CD4-positive, alpha-beta T cell (primary cell): ENCODE results near the gene SMC2. TPM values are rescaled to one million over a fixed set of nuclear protein-coding genes. Genes with fewer than 3 reads are reported as not detected.

ENCODE experiments used
- ATAC-seq: fragments of 200-7000 bp; cut with Tn5 transposase; one replicate; pipeline ENCODE4 v1.10.0; 2022; ENCODE audit warnings: mild to moderate bottlenecking; ENCODE audit not compliant: poor library complexity
- CTCF ChIA-PET: fragments of 350-600 bp; sonication (Branson Sonifier 250); formaldehyde crosslinking; loops from one replicate; lab custom pipeline; 2021; ENCODE audit warnings: antibody characterized with exemption, inconsistent platforms; lab: Charles Lee
- POLR2A ChIA-PET: fragments of 350-600 bp; sonication (Branson Sonifier 250); formaldehyde crosslinking; loops from one replicate; lab custom pipeline; 2021; ENCODE audit warnings: antibody characterized with exemption, inconsistent platforms; lab: Charles Lee
- DNase-seq, 14 experiments: peaks; one replicate each; pipeline ENCODE4 v3.0.0-alpha.2; 2013 to 2020; ENCODE audit warnings: mixed read lengths in 2 of 14
- H3K27ac ChIP-seq, 2 donors: one replicate each; pipeline versions ENCODE4 v1.5.1 to v1.7.0; 2013; ENCODE audit warnings: low read length in 2 of 2, low read depth in 1 of 2, mild to moderate bottlenecking in 1 of 2
- H3K27me3 ChIP-seq, 2 experiments: 1 replicate in 1 of 2; 2 replicates in 1 of 2; pipeline versions ENCODE4 v1.6.1 to v1.7.0; 2013; ENCODE audit warnings: low read length in 2 of 2, control low read depth in 1 of 2, mild to moderate bottlenecking in 1 of 2, moderate library complexity in 1 of 2; ENCODE audit not compliant: insufficient read depth in 2 of 2, control insufficient read depth in 1 of 2
- H3K36me3 ChIP-seq: one replicate; pipeline ENCODE4 v1.6.1; 2013; ENCODE audit warnings: low read length, control low read depth; ENCODE audit not compliant: insufficient read depth
- H3K4me1 ChIP-seq: one replicate; pipeline ENCODE4 v1.6.1; 2013; ENCODE audit warnings: low read length, control low read depth; ENCODE audit not compliant: insufficient read depth
- H3K4me3 ChIP-seq: one replicate; pipeline ENCODE4 v1.5.1; 2013; ENCODE audit warnings: mild to moderate bottlenecking, low read length, moderate library complexity
- H3K9me3 ChIP-seq, 2 experiments: 1 replicate in 1 of 2; 2 replicates in 1 of 2; pipeline versions ENCODE4 v1.6.1 to v1.7.0; 2013; ENCODE audit warnings: low read length in 2 of 2, mild to moderate bottlenecking in 2 of 2, control low read depth in 1 of 2, moderate library complexity in 1 of 2; ENCODE audit not compliant: control insufficient read depth in 1 of 2, insufficient read depth in 1 of 2
- H3K27ac Mint-ChIP-seq: one replicate; pipeline ENCODE4 v1.8.0; 2020; ENCODE audit warnings: mixed read lengths
- H3K27me3 Mint-ChIP-seq: one replicate; pipeline ENCODE4 v1.8.0; 2021; ENCODE audit warnings: mixed read lengths
- H3K36me3 Mint-ChIP-seq: one replicate; pipeline ENCODE4 v1.8.0; 2021; ENCODE audit warnings: low read depth, mixed read lengths
- H3K4me1 Mint-ChIP-seq: one replicate; pipeline ENCODE4 v1.8.0; 2021; ENCODE audit warnings: low read depth, mixed read lengths
- H3K4me3 Mint-ChIP-seq: one replicate; pipeline ENCODE4 v1.8.0; 2020; ENCODE audit warnings: mild to moderate bottlenecking, mixed read lengths
- H3K9me3 Mint-ChIP-seq: one replicate; pipeline ENCODE4 v1.8.0; 2020; ENCODE audit warnings: mixed read lengths
- intact Hi-C, 2 experiments: fragments of 100-400 bp; cut with DNase I in 1 of 2; cut with micrococcal nuclease in 1 of 2; formaldehyde crosslinking; loops; one replicate each; pipeline versions ENCODE4 v1.15.1 to v1.9.0; 2023 to 2025; cut with DNase I, micrococcal nuclease
- total RNA-seq, 174 experiments: library from RNA in 2 of 174; stranded (reverse) in 2 of 174; gene quantifications; one replicate each; pipeline ENCODE4 v1.2.3 and lab custom pipeline; 2021 to 2026
- TF ChIP-seq, protein P1 (sequence below): fragments of 200-600 bp; IDR thresholded peaks from one replicate; pipeline ENCODE4 v1.8.0; 2022; ENCODE audit warnings: antibody characterized with exemption, mild to moderate bottlenecking

SMC2 gene
- total RNA-seq, 2 experiments from 2014 or later, result 2.6 to 2.9 TPM

DNA sequence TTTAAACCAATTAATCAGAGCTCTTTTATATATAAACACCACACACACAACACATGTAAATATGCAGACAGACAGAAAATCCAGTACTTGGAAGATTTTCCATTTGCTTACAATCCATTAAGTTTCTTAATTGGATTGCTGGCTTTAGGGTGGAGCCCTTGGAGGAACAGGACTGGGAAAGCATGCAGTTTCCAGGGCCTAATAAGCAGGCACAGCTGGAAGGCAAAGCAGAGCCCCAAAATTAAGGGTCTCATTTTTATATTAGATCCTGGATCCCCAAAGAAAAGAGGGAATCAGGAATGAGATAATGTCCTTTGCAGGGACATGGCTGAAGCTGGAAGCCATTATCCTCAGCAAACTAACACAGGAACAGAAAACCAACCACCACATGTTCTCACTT is 13.1 kb upstream of the SMC2 start:
- Histone ChIP-seq H3K27ac (no peak overlapping the region), H3K9me3 (peaks cover 0 to 15% of the 10 kb centered on the region in 2 experiments), H3K36me3 (no peaks in the 10 kb centered on the region), H3K4me1 (no peaks in the 10 kb centered on the region), H3K27me3 (peaks cover 4 to 7% of the 10 kb centered on the region in 2 experiments), H3K4me3 (no peak overlapping the region)
- Mint-ChIP-seq H3K4me3 (no peak overlapping the region), H3K27me3 (peaks cover 45% of the 10 kb centered on the region), H3K9me3 (peaks cover 6% of the 10 kb centered on the region), H3K27ac (no peak overlapping the region), H3K36me3 (peaks cover 9% of the 10 kb centered on the region), H3K4me1 (no peaks in the 10 kb centered on the region)
- ATAC-seq (no peak), DNase-seq (no peak)
- TF ChIP-seq, protein P1, sequence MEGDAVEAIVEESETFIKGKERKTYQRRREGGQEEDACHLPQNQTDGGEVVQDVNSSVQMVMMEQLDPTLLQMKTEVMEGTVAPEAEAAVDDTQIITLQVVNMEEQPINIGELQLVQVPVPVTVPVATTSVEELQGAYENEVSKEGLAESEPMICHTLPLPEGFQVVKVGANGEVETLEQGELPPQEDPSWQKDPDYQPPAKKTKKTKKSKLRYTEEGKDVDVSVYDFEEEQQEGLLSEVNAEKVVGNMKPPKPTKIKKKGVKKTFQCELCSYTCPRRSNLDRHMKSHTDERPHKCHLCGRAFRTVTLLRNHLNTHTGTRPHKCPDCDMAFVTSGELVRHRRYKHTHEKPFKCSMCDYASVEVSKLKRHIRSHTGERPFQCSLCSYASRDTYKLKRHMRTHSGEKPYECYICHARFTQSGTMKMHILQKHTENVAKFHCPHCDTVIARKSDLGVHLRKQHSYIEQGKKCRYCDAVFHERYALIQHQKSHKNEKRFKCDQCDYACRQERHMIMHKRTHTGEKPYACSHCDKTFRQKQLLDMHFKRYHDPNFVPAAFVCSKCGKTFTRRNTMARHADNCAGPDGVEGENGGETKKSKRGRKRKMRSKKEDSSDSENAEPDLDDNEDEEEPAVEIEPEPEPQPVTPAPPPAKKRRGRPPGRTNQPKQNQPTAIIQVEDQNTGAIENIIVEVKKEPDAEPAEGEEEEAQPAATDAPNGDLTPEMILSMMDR, result no peak
- POLR2A ChIA-PET, result no interaction called here
- CTCF ChIA-PET, result no interaction called here
- intact Hi-C loops, result no loop called here

DNA sequence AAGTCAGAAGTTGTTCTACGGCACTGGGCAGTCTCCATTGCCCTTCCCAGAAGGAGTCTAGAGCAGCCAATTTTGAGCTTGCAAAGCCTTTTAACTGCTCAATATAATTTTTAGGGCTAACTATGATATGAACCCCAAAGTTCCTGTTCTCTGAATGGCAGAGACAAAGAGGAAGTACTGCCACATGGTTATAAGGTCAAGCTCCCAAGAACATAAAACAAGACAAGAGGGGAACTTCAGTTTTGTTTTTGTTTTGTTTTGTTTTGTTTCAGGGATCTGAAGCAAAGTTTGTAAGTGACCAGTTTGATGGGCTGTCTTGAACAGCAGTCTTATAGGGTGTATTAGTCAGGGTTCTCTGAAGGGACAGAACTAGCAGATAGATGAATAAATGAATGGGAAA is 11.9 kb upstream of the SMC2 start:
- H3K4me3 ChIP-seq, result no peak overlapping the region
- H3K27ac ChIP-seq, result no peak overlapping the region
- intact Hi-C loops, result no loop called here
- no peaks in the 10 kb centered on the region for H3K36me3 ChIP-seq
- CTCF ChIA-PET, result no interaction called here
- DNase-seq, result no peak
- TF ChIP-seq, protein P1, result no peak
- H3K27me3 ChIP-seq, result no peaks in the 10 kb centered on the region
- H3K4me1 Mint-ChIP-seq, result no peaks in the 10 kb centered on the region
- H3K27ac Mint-ChIP-seq, result no peak overlapping the region
- peaks cover 9% of the 10 kb centered on the region for H3K36me3 Mint-ChIP-seq
- peaks cover 33% of the 10 kb centered on the region for H3K27me3 Mint-ChIP-seq
- no peak for ATAC-seq
- peaks cover 0 to 15% of the 10 kb centered on the region in 2 experiments for H3K9me3 ChIP-seq
- H3K4me3 Mint-ChIP-seq, result no peak overlapping the region
- POLR2A ChIA-PET, result no interaction called here
- peaks cover 6% of the 10 kb centered on the region for H3K9me3 Mint-ChIP-seq
- no peaks in the 10 kb centered on the region for H3K4me1 ChIP-seq

DNA sequence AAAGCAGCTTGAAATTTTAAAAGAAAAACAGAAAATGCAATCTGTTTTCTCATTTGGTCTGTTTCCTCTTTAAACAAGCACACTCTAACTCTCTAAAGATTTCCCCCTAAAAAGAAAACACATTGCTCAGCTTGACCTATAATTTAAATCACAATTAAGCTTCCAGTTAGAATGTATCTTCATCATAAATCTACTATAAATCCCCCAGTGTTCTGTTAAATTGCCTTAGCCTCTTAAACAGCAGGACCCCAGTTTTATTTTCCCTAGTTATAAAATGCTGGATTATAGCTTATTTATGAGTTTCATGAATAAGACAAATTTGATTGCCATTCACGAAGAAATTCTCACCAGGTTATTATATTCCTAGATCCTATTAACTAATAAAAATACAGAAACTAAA is 8.6 kb upstream of the SMC2 start:
- H3K27ac ChIP-seq, result no peak overlapping the region
- Mint-ChIP-seq H3K4me1 (peaks cover 2% of the 10 kb centered on the region), H3K36me3 (peaks cover 9% of the 10 kb centered on the region), H3K9me3 (peaks cover 6% of the 10 kb centered on the region), H3K4me3 (no peak overlapping the region), H3K27me3 (peaks cover 13% of the 10 kb centered on the region), H3K27ac (no peak overlapping the region)
- ChIA-PET POLR2A (no interaction called here), CTCF (no interaction called here)
- no peaks in the 10 kb centered on the region for H3K4me1 ChIP-seq
- H3K27me3 ChIP-seq, result no peaks in the 10 kb centered on the region
- H3K4me3 ChIP-seq, result no peak overlapping the region
- DNase-seq (no peak), ATAC-seq (no peak)
- H3K36me3 ChIP-seq, result no peaks in the 10 kb centered on the region
- TF ChIP-seq, protein P1, result no peak
- peaks cover 0 to 14% of the 10 kb centered on the region in 2 experiments for H3K9me3 ChIP-seq
- intact Hi-C loops, result no loop called here
